Measurements from ENCODE around the gene HSD17B8.

Gene HSD17B8

GRCh38 chr6:33247977-33248642 is 43.7 kb downstream of the HSD17B8 start:
- TF ChIP-seq CREB1 (IDR thresholded peaks at IDR 0.05; ENCODE audit: low read depth) (no peak), USF1 (IDR thresholded peaks at IDR 0.05) (no peak), MAX (IDR thresholded peaks at IDR 0.05) (no peak), RAD21 (IDR thresholded peaks at IDR 0.05; ENCODE audit: low read depth) (peak; percentile 95), CEBPB (IDR thresholded peaks at IDR 0.05) (no peak), TAF1 (IDR thresholded peaks at IDR 0.05; ENCODE audit: low read depth) (no peak), REST (IDR thresholded peaks at IDR 0.05; ENCODE audit: low read depth) (no peak), EP300 (IDR thresholded peaks at IDR 0.05; ENCODE audit: borderline replicate concordance) (no peak)

- TF ChIP-seq YY1 (IDR thresholded peaks at IDR 0.05; ENCODE audit: low read depth): no peak
- TF ChIP-seq TCF12 (IDR thresholded peaks at IDR 0.05; ENCODE audit: low read depth): no peak
- TF ChIP-seq RAD21 (IDR thresholded peaks at IDR 0.05; ENCODE audit: low read depth): no peak
- no peak for TF ChIP-seq TEAD4 (IDR thresholded peaks at IDR 0.05)
- no peak for TF ChIP-seq TAF1 (IDR thresholded peaks at IDR 0.05; ENCODE audit: low read depth)
- TF ChIP-seq ZBTB7A (IDR thresholded peaks at IDR 0.05; ENCODE audit: low read depth): no peak
- no peak; the same call in 1 of the 2 replicates for TF ChIP-seq MAX (IDR thresholded peaks at IDR 0.05)
- no peak for TF ChIP-seq CREB1 (IDR thresholded peaks at IDR 0.05; ENCODE audit: low read depth)
- no peak for TF ChIP-seq NFIC (IDR thresholded peaks at IDR 0.05)
- no peak for TF ChIP-seq EGR1 (IDR thresholded peaks at IDR 0.05)
- TF ChIP-seq EP300 (IDR thresholded peaks at IDR 0.05; ENCODE audit: borderline replicate concordance): no peak
- no peak for TF ChIP-seq CEBPB (IDR thresholded peaks at IDR 0.05)
- no peak for TF ChIP-seq FOXM1 (IDR thresholded peaks at IDR 0.05; ENCODE audit: borderline replicate concordance, low read depth)
- TF ChIP-seq USF1 (IDR thresholded peaks at IDR 0.05): no peak
Measured at GRCh38 chr6:33248643-33248931, 44.1 kb downstream of the HSD17B8 start.

GRCh38 chr6:33248932-33249731 is 44.7 kb downstream of the HSD17B8 start:
- no peak for TF ChIP-seq YY1 (IDR thresholded peaks at IDR 0.05; ENCODE audit: low read depth)
- TF ChIP-seq MAX (IDR thresholded peaks at IDR 0.05): peak; percentile 47; the same call in 1 of the 2 replicates
- no peak for TF ChIP-seq CEBPB (IDR thresholded peaks at IDR 0.05)
- TF ChIP-seq EGR1 (IDR thresholded peaks at IDR 0.05): peak; percentile 80
- TF ChIP-seq RAD21 (IDR thresholded peaks at IDR 0.05; ENCODE audit: low read depth): peak; percentile 12; the same call in 1 of the 2 replicates
- TF ChIP-seq TAF1 (IDR thresholded peaks at IDR 0.05; ENCODE audit: low read depth): peak; percentile 31; the same call in 1 of the 2 replicates
- peak; percentile 10; the same call in 1 of the 2 replicates for TF ChIP-seq CREB1 (IDR thresholded peaks at IDR 0.05; ENCODE audit: low read depth)
- no peak for TF ChIP-seq FOXM1 (IDR thresholded peaks at IDR 0.05; ENCODE audit: borderline replicate concordance, low read depth)
- no peak; the same call in 1 of the 2 replicates for TF ChIP-seq NFIC (IDR thresholded peaks at IDR 0.05)
- TF ChIP-seq REST (IDR thresholded peaks at IDR 0.05; ENCODE audit: low read depth): no peak
- no peak for TF ChIP-seq ZBTB7A (IDR thresholded peaks at IDR 0.05; ENCODE audit: low read depth)
- TF ChIP-seq USF1 (IDR thresholded peaks at IDR 0.05): peak; percentile 12; the same call in 1 of the 2 replicates
- peak; percentile 14; the same call in 1 of the 2 replicates for TF ChIP-seq TEAD4 (IDR thresholded peaks at IDR 0.05)
- no peak for TF ChIP-seq TCF12 (IDR thresholded peaks at IDR 0.05; ENCODE audit: low read depth)
- TF ChIP-seq EP300 (IDR thresholded peaks at IDR 0.05; ENCODE audit: borderline replicate concordance): no peak; the same call in 1 of the 2 replicates

- TF ChIP-seq NFIC (IDR thresholded peaks at IDR 0.05) (no peak), TAF1 (IDR thresholded peaks at IDR 0.05; ENCODE audit: low read depth) (0 out of 2 replicates have a peak, but pooled peaks have one; percentile 5), MAX (IDR thresholded peaks at IDR 0.05) (no peak), CEBPB (IDR thresholded peaks at IDR 0.05) (no peak)
Measured at GRCh38 chr6:33249732-33250630, 45.5 kb downstream of the HSD17B8 start.
